ENCODE results near the gene CEND1. TPM values are rescaled to one million over a fixed set of nuclear protein-coding genes. Genes with fewer than 3 reads are reported as not detected.

Gene CEND1
- total RNA-seq, 4 donors from 2014 or later: not detected

- no peak for DNase-seq (ENCODE audit: low spot score in 2 of 2)
- Histone ChIP-seq H3K27me3 (no peaks in the 10 kb centered on the region), H3K27ac (peak overlapping the region in 2 of 4 donors; percentile 36 to 51), H3K9me3 (no peaks in the 10 kb centered on the region), H3K4me3 (no peak overlapping the region), H3K4me1 (peaks cover 0 to 80% (median 46%) of the 10 kb centered on the region in 4 donors), H3K36me3 (peaks cover 0 to 55% (median 7%) of the 10 kb centered on the region in 3 donors)
- TF ChIP-seq CTCF (IDR thresholded peaks at IDR 0.05): no peak
- no peak for TF ChIP-seq POLR2A (IDR thresholded peaks at IDR 0.05)
- TF ChIP-seq EP300 (IDR thresholded peaks at IDR 0.05): no peak
- WGBS, 2 donors: 86 to 88% methylated on average over 8 to 22 of the region's 22 CpGs
Measured at GRCh38 chr11:837189-837989, 47.5 kb upstream of the CEND1 start.

DNA sequence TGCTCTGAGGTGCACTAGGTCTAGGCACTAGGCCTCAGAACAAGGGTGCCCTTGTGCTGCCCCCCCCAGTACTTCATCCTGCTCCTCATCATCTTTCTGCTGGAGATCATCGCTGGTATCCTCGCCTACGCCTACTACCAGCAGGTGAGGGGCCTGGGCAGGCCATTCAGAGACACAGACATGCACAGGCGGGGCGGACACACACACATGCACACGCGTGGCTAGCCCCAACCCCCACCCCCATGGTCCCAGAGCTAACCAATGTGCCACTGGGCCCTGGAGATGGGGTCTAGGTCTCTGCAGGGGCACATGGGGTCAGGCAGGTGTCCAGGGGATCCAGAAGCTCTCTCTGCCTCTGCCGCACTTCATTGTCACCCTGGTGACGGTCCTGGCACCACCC lies 46.8 kb upstream of the CEND1 start:
- no peak overlapping the region for H3K4me3 ChIP-seq
- DNase-seq (ENCODE audit: low spot score in 2 of 2): no peak
- H3K4me1 ChIP-seq: peaks cover 0 to 85% (median 50%) of the 10 kb centered on the region in 4 donors
- WGBS, 2 donors: 77 to 85% methylated on average over 7 to 9 of the region's 9 CpGs
- H3K27me3 ChIP-seq: no peaks in the 10 kb centered on the region
- H3K9me3 ChIP-seq: no peaks in the 10 kb centered on the region
- TF ChIP-seq POLR2A (IDR thresholded peaks at IDR 0.05): no peak
- no peak for TF ChIP-seq CTCF (IDR thresholded peaks at IDR 0.05)
- no peak for TF ChIP-seq EP300 (IDR thresholded peaks at IDR 0.05)
- H3K27ac ChIP-seq: peak overlapping the region in 2 of 4 donors; percentile 36 to 51
- H3K36me3 ChIP-seq: peaks cover 0 to 55% (median 7%) of the 10 kb centered on the region in 3 donors

GRCh38 chr11:836274-836673 lies 46.4 kb upstream of the CEND1 start:
- no peak for TF ChIP-seq POLR2A (IDR thresholded peaks at IDR 0.05)
- Histone ChIP-seq H3K4me1 (peaks cover 0 to 85% (median 48%) of the 10 kb centered on the region in 4 donors), H3K27me3 (peaks cover 0 to 3% of the 10 kb centered on the region in 2 donors), H3K4me3 (no peak overlapping the region), H3K9me3 (no peaks in the 10 kb centered on the region), H3K27ac (peak overlapping the region in 1 of 4 donors; percentile 51), H3K36me3 (peaks cover 0 to 55% (median 7%) of the 10 kb centered on the region in 3 donors)
- DNase-seq (ENCODE audit: low spot score in 2 of 2): no peak
- 86 to 91% methylated on average over 5 to 10 of the region's 14 CpGs for WGBS, 2 donors

DNA sequence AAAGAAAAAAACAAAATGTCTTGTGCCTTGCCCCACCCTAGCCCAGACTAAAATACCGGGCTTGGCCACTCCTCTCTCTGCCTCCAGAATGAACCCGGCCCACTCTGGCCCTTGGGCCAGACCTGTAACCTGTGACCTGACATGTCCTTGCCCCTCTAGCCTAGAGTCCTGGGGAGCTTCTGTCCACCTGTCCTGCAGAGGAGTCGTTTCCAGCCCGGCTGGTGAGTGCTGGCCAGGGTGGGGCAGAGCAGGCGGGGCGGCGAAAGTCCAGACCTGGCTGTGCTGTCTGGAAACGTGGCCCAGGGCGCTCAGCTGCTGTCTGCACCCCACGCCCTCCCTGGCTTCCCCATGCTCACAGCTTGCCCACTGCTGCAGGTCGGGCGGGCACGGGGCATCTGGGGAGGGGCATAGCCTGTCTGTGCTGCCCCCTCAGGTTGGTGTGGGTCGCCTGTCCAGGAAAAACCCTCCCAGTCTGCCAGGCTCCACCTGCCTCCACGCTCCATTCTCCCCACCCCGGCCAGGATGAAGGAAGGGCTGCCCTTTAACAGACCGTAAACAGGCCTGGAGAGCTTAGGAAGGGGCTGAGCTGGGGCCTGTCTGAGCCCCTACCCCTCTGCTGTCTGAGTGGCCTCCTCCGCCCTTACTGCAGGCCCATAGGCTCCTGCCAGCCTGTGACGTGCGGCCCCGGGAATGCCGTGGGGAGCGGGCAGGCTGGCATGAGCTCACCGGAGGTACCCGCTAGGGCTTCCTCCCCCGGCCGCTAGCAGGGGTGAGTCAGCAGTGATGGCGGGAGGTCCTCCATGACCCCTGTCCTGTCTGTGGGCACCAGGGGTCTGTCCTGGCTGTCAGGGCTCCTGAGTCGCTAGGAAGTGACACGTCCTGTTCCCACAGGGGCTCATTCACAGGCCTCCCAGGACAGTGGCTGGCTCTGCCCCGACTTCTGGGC lies 44.8 kb upstream of the CEND1 start:
- Histone ChIP-seq H3K9me3 (no peaks in the 10 kb centered on the region), H3K4me1 (peaks cover 0 to 86% (median 46%) of the 10 kb centered on the region in 4 donors), H3K4me3 (peak overlapping the region; percentile 6 to 87 (median 48)), H3K27me3 (peaks cover 0 to 20% of the 10 kb centered on the region in 2 donors), H3K27ac (peak overlapping the region; percentile 88 to 93 (median 90)), H3K36me3 (peaks cover 0 to 41% (median under 1%) of the 10 kb centered on the region in 3 donors)
- no peak for DNase-seq (ENCODE audit: low spot score in 2 of 2)
- 16 to 17% methylated on average over 24 to 31 of the region's 31 CpGs for WGBS, 2 donors
- TF ChIP-seq CTCF (IDR thresholded peaks at IDR 0.05) (no peak), EP300 (IDR thresholded peaks at IDR 0.05) (peak in 1 of 2 donors; percentile 77), POLR2A (IDR thresholded peaks at IDR 0.05) (peak in 1 of 2 donors; percentile 59)

GRCh38 chr11:833849-834311 lies 44.0 kb upstream of the CEND1 start:
- TF ChIP-seq POLR2A (IDR thresholded peaks at IDR 0.05) (no peak), EP300 (IDR thresholded peaks at IDR 0.05) (no peak), CTCF (IDR thresholded peaks at IDR 0.05) (no peak)
- H3K9me3 ChIP-seq: no peaks in the 10 kb centered on the region
- peaks cover 0 to 27% of the 10 kb centered on the region in 2 donors for H3K27me3 ChIP-seq
- no peak for DNase-seq (ENCODE audit: low spot score in 2 of 2)
- 25 to 37% methylated on average over 9 of the region's 9 CpGs for WGBS, 2 donors
- peak overlapping the region; percentile 67 to 87 (median 85) for H3K4me3 ChIP-seq
- peak overlapping the region; percentile 88 to 93 (median 90) for H3K27ac ChIP-seq
- peaks cover 0 to 87% (median 50%) of the 10 kb centered on the region in 4 donors for H3K4me1 ChIP-seq
- H3K36me3 ChIP-seq: peaks cover 0 to 33% (median 0%) of the 10 kb centered on the region in 3 donors

Measured in tibial nerve (tissue), 4 donors.